Endothelial cell of umbilical vein (primary cell): ENCODE results near the gene AGRP. TPM values are rescaled to one million over a fixed set of nuclear protein-coding genes. Genes with fewer than 3 reads are reported as not detected.

ENCODE experiments used
- BruUV-seq: library from RNA; stranded (reverse); fragments of 400-500 nt; replicated peaks from 2 replicates; lab custom pipeline; 2021; lab: Mats Ljungman, UMichigan
- CTCF ChIA-PET: fragments of 300-600, 350-600 bp; sonication (Branson Sonifier 250); formaldehyde crosslinking; loops from one replicate; lab custom pipeline; 2021; ENCODE audit warnings: antibody characterized with exemption, inconsistent platforms; lab: Charles Lee
- POLR2A ChIA-PET: fragments of 300-600, 350-600 bp; sonication (Branson Sonifier 250); formaldehyde crosslinking; loops from one replicate; lab custom pipeline; 2021; ENCODE audit warnings: antibody characterized with exemption, inconsistent platforms; lab: Charles Lee
- DNase-seq: peaks from one replicate; pipeline ENCODE4 v3.0.0-alpha.2; 2011; ENCODE audit warnings: low read depth, low spot score
- FAIRE-seq: peaks from 2 replicates; lab custom pipeline; 2011; peaks lifted over from hg19 to GRCh38; lab: Jason Lieb, UNC
- H2AFZ ChIP-seq: 2 replicates; pipeline ENCODE4 v1.6.0; 2012; ENCODE audit warnings: low read depth, low read length, control low read depth, inconsistent platforms
- H3K27ac ChIP-seq: 2 replicates; pipeline ENCODE4 v1.5.1; 2011; ENCODE audit warnings: low read depth, mild to moderate bottlenecking, control low read depth, low read length, moderate library complexity; ENCODE audit not compliant: insufficient read depth
- H3K27me3 ChIP-seq, 2 experiments: 2 replicates each; pipeline versions ENCODE4 v1.6.0 to v1.6.1; 2011; ENCODE audit warnings: low read length in 2 of 2, mixed read lengths in 1 of 2; ENCODE audit not compliant: control insufficient read depth in 2 of 2, insufficient read depth in 2 of 2
- H3K36me3 ChIP-seq, 2 experiments: 2 replicates in 1 of 2; 3 replicates in 1 of 2; pipeline ENCODE4 v1.5.1; 2011; ENCODE audit warnings: low read length in 2 of 2, mild to moderate bottlenecking in 1 of 2, moderate library complexity in 1 of 2; ENCODE audit not compliant: control insufficient read depth in 2 of 2, insufficient read depth in 2 of 2; ENCODE audit errors: extremely low read depth in 1 of 2
- H3K4me1 ChIP-seq: 3 replicates; pipeline ENCODE4 v1.5.1; 2011; ENCODE audit warnings: mild to moderate bottlenecking, low read length; ENCODE audit not compliant: control insufficient read depth, insufficient read depth; ENCODE audit errors: extremely low read depth
- H3K4me2 ChIP-seq: 2 replicates; pipeline ENCODE4 v1.6.1; 2011; ENCODE audit warnings: low read length, control low read depth, mixed read lengths; ENCODE audit not compliant: insufficient read depth
- H3K4me3 ChIP-seq, 3 experiments: fragments of 200-600 bp in 1 of 3; sonication (generic), shearing (Covaris generic) in 1 of 3; replicated peaks in 1 of 3; 2 replicates each; pipeline ENCODE4 v1.5.1; 2011 to 2016; ENCODE audit warnings: control low read depth in 3 of 3, low read length in 3 of 3, mild to moderate bottlenecking in 2 of 3, inconsistent platforms in 1 of 3, low read depth in 1 of 3, moderate library complexity in 1 of 3; ENCODE audit not compliant: insufficient read depth in 1 of 3
- H3K79me2 ChIP-seq: 2 replicates; pipeline ENCODE4 v1.6.0; 2012; ENCODE audit warnings: low read length, inconsistent platforms; ENCODE audit not compliant: control insufficient read depth, insufficient read depth
- H3K9ac ChIP-seq: replicated peaks from 2 replicates; pipeline ENCODE3; 2011; ENCODE audit warnings: low read length, control low read depth; ENCODE audit not compliant: insufficient read depth; ENCODE audit errors: extremely low read depth
- H3K9me1 ChIP-seq: replicated peaks from 3 replicates; pipeline ENCODE4 v1.6.0; 2011; ENCODE audit warnings: mild to moderate bottlenecking, low read length; ENCODE audit not compliant: control insufficient read depth, insufficient read depth; ENCODE audit errors: extremely low read depth
- H3K9me3 ChIP-seq: replicated peaks from 2 replicates; pipeline ENCODE4 v1.5.1; 2012; ENCODE audit warnings: low read length, inconsistent platforms; ENCODE audit not compliant: control insufficient read depth, insufficient read depth
- H4K20me1 ChIP-seq: replicated peaks from 2 replicates; pipeline ENCODE3; 2011; ENCODE audit warnings: mild to moderate bottlenecking, low read length; ENCODE audit not compliant: control insufficient read depth, insufficient read depth; ENCODE audit errors: extremely low read depth
- CTCF ChIP-seq, 2 donors: IDR thresholded peaks; 1 replicate in 1 of 2; 2 replicates in 1 of 2; pipeline ENCODE4 v1.5.1; 2011; ENCODE audit warnings: low read length in 2 of 2, mild to moderate bottlenecking in 2 of 2, moderate library complexity in 2 of 2, control low read depth in 1 of 2, inconsistent platforms in 1 of 2, low read depth in 1 of 2; ENCODE audit not compliant: insufficient read depth in 1 of 2; ENCODE audit errors: extremely low read depth in 1 of 2
- EZH2 ChIP-seq: IDR thresholded peaks from 2 replicates; pipeline ENCODE4 v1.6.1; 2012; ENCODE audit warnings: borderline replicate concordance, low read depth, mild to moderate bottlenecking, moderate library complexity, low read length, inconsistent platforms; ENCODE audit not compliant: severe bottlenecking
- FOS ChIP-seq: IDR thresholded peaks from 2 replicates; pipeline ENCODE4 v1.6.1; 2011; ENCODE audit warnings: mild to moderate bottlenecking, low read length, moderate library complexity, borderline replicate concordance; ENCODE audit not compliant: insufficient read depth
- GATA2 ChIP-seq: IDR thresholded peaks from 2 replicates; pipeline ENCODE4 v1.7.0; 2011; ENCODE audit warnings: low read depth, mild to moderate bottlenecking, moderate library complexity, mixed read lengths, low read length; ENCODE audit not compliant: insufficient read length, insufficient read depth
- JUN ChIP-seq: IDR thresholded peaks from 2 replicates; pipeline ENCODE4 v1.6.1; 2011; ENCODE audit warnings: borderline replicate concordance, low read depth; ENCODE audit not compliant: insufficient read length, insufficient read depth
- MAX ChIP-seq: IDR thresholded peaks from 2 replicates; pipeline ENCODE4 v1.6.1; 2011; ENCODE audit not compliant: insufficient read depth, insufficient read length
- MYC ChIP-seq: IDR thresholded peaks from one replicate; pipeline ENCODE4 v1.6.1; 2011; ENCODE audit warnings: mild to moderate bottlenecking, low read depth, low read length
- dilution Hi-C: fragments of 300-500 bp; cut with MboI; formaldehyde crosslinking; loops from one replicate; pipeline ENCODE4 v1.15.0; 2019; ENCODE audit warnings: low sequenced_read_pairs; ENCODE audit not compliant: extremely low pct_ligation_motif_present
- intact Hi-C: fragments of 100-400 bp; cut with micrococcal nuclease; formaldehyde crosslinking; loops from one replicate; pipeline ENCODE4 v1.10.0; 2022
- polyA plus RNA-seq, 4 experiments: library from polyadenylated mRNA; depleted of rRNA in 3 of 4; stranded (reverse) in 3 of 4; unstranded in 1 of 4; fragments of >200 nt; gene quantifications; 2 replicates each; pipeline versions ENCODE4 v1.2.1 to v1.2.3, GENCODE V29; 2011 to 2012; ENCODE audit warnings: missing spikeins in 1 of 4
- total RNA-seq: library from RNA; stranded (reverse); gene quantifications from 2 replicates; pipeline ENCODE4 v1.2.3, GENCODE V29; 2021

The AGRP gene
- total and polyA plus RNA-seq, 2 donors (not counting 3 experiments of a cell fraction or from before 2014, with no cell fraction given): not detected

GRCh38 chr16:67504031-67505021 lies 21.0 kb upstream of the AGRP start:
- H3K9me3 ChIP-seq: no peaks in the 10 kb centered on the region
- H3K9me1 ChIP-seq: no peaks in the 10 kb centered on the region
- no peaks in the 10 kb centered on the region for H4K20me1 ChIP-seq
- H3K4me1 ChIP-seq: no peaks in the 10 kb centered on the region
- intact Hi-C loops: no loop called here
- FAIRE-seq (no peak), DNase-seq (no peak)
- BruUV-seq: no TSS peak
- dilution Hi-C loops: no loop called here
- H3K4me3 ChIP-seq: no peak overlapping the region
- no peak overlapping the region for H2AFZ ChIP-seq
- POLR2A ChIA-PET: no interaction called here
- no peak for TF ChIP-seq FOS
- TF ChIP-seq MYC: no peak
- TF ChIP-seq JUN: no peak
- TF ChIP-seq CTCF (IDR thresholded peaks at IDR 0.05; ENCODE audit: extremely low read depth in 1 of 2, insufficient read depth in 1 of 2, low read depth in 1 of 2, low read length in 2 of 2): no peak
- TF ChIP-seq EZH2: no peak
- TF ChIP-seq GATA2: no peak
- TF ChIP-seq MAX: no peak
- no peak overlapping the region for H3K9ac ChIP-seq
- no peaks in the 10 kb centered on the region for H3K79me2 ChIP-seq
- H3K36me3 ChIP-seq: no peaks in the 10 kb centered on the region
- H3K27ac ChIP-seq: no peak overlapping the region
- no peak overlapping the region for H3K4me2 ChIP-seq
- H3K27me3 ChIP-seq: no peaks in the 10 kb centered on the region
- CTCF ChIA-PET: interaction anchor here (3.2 to 3.3 kb wide), 2 partner anchors 10 to 17 kb away, joined by 16 to 20 read pairs; no protein-coding TSS in a partner anchor
